OCI-M2 (cell line): Measurements from ENCODE around the gene SNAPC1.
"Not testable (repeated sequence)": the region's sequence is repeated elsewhere in the genome, so short reads cannot be mapped to it uniquely, and the experiment has no call there.

Experiments
- DNase-seq: peaks from one replicate; lab custom pipeline; 2025; ENCODE audit not compliant: unreplicated experiment; lab: John Stamatoyannopoulos, UW

SNAPC1 gene

GRCh38 chr14:61761959-61762786 lies at the start of gene SNAPC1:
Gene SNAPC1 (plus strand): TSS chr14:61762420. CDS start chr14:61762461, 41 bp downstream.
- DNase-seq: peak; percentile 87

- no peak for DNase-seq
Observed at GRCh38 chr14:61713724-61714437, 48.3 kb upstream of the SNAPC1 start.

- DNase-seq: no peak
Observed at GRCh38 chr14:61716956-61717355, 45.3 kb upstream of the SNAPC1 start.

- no peak for DNase-seq
Observed at GRCh38 chr14:61718039-61718438, 44.2 kb upstream of the SNAPC1 start.

- no peak for DNase-seq
Observed at GRCh38 chr14:61719344-61720293, 42.6 kb upstream of the SNAPC1 start.

GRCh38 chr14:61720294-61720661 lies 41.9 kb upstream of the SNAPC1 start:
- no peak for DNase-seq

- DNase-seq: no peak
Observed at GRCh38 chr14:61720741-61721140, 41.5 kb upstream of the SNAPC1 start.

- no peak for DNase-seq
Observed at GRCh38 chr14:61724133-61724532, 38.1 kb upstream of the SNAPC1 start.

GRCh38 chr14:61726778-61727658 lies 35.2 kb upstream of the SNAPC1 start:
- no peak for DNase-seq

- no peak for DNase-seq
Observed at GRCh38 chr14:61730756-61731373, 31.4 kb upstream of the SNAPC1 start.

- no peak for DNase-seq
Observed at GRCh38 chr14:61733972-61734371, 28.2 kb upstream of the SNAPC1 start.

- DNase-seq: no peak
Observed at GRCh38 chr14:61736751-61737150, 25.5 kb upstream of the SNAPC1 start.

- no peak for DNase-seq
Observed at GRCh38 chr14:61737915-61738314, 24.3 kb upstream of the SNAPC1 start.

- DNase-seq: no peak
Observed at GRCh38 chr14:61739133-61739532, 23.1 kb upstream of the SNAPC1 start.

- no peak for DNase-seq
Observed at GRCh38 chr14:61742371-61742770, 19.8 kb upstream of the SNAPC1 start.

GRCh38 chr14:61744238-61744637 lies 18.0 kb upstream of the SNAPC1 start:
- DNase-seq: no peak

- not testable (repeated sequence) for DNase-seq
Observed at GRCh38 chr14:61746346-61746745, 15.9 kb upstream of the SNAPC1 start.

- DNase-seq: no peak
Observed at GRCh38 chr14:61746881-61747280, 15.3 kb upstream of the SNAPC1 start.

GRCh38 chr14:61747342-61747741 lies 14.9 kb upstream of the SNAPC1 start:
- DNase-seq: no peak

GRCh38 chr14:61749264-61749663 lies 13.0 kb upstream of the SNAPC1 start:
- DNase-seq: no peak
